CD4-positive, alpha-beta T cell treated with Interferon alpha-2 for 1 hour (primary cell): ENCODE data around the gene ZNF862.

Experiments
- DNase-seq, 2 donors: peaks; one replicate each; pipeline ENCODE4 v3.0.0-alpha.2; 2020 to 2022

The ZNF862 gene

DNA sequence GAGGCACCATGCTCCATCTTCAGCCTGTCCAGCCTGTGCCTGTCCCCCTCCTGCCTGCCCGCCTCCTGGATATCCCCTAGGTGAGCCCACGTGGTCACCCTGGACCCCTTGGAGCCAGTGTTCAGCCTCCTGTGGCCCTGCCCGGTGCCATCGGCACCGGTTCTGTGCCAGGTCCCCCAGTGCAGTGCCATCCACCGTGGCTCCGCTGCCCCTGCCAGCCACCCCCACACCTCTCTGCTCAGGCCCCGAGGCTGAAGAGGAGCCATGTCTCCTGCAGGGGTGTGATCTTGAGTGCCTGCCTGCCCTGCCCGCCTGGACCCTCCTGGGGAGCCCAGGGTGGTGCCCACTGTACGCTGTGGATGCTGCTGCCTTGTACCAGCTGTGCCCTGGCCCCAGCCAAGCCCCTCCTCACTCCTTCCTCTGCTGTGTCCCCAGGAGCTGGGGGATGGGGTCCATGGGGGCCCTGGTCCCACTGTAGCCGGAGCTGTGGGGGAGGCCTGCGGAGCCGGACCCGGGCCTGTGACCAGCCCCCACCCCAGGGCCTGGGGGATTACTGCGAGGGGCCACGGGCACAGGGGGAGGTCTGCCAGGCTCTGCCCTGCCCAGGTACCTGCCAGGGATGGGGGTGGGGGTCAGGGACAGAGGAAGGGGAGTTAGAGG, 26.2 kb upstream of the ZNF862 start:
- DNase-seq, result no peak

GRCh38 chr7:149813254-149814035, 24.7 kb upstream of the ZNF862 start:
- no peak for DNase-seq

DNA sequence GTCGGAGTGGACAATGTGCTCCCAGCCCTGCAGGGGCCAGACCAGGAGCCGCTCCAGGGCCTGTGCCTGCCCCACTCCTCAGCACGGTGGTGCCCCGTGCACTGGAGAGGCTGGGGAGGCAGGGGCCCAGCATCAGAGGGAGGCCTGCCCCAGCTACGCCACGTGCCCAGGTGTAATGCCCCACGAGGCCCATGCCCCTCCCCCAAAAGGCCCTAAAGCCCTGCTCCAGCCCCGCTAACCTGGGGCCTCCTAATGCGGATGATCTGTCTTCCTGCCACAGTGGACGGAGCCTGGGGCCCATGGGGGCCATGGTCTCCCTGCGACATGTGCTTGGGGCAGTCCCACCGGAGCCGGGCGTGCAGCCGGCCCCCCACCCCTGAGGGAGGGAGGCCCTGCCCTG, 23.7 kb upstream of the ZNF862 start:
- no peak for DNase-seq

DNA sequence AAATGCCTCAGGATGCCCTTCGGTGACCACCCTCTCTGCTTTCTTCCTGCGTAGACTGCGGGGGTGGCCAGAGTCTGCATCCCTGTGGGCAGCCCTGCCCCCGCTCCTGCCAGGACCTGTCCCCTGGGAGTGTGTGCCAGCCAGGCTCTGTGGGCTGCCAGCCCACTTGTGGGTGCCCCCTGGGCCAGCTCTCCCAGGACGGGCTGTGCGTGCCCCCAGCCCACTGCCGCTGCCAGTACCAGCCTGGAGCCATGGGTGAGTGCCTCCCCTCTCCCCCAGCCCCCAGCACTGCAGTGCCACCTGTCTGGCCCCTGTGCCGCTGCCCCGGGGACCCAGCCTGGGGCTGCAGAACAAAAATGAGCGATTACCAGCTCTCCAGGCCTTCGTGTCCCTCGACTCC, 23.1 kb upstream of the ZNF862 start:
- no peak for DNase-seq

- no peak for DNase-seq
Measured at GRCh38 chr7:149815661-149816266, 22.4 kb upstream of the ZNF862 start.

DNA sequence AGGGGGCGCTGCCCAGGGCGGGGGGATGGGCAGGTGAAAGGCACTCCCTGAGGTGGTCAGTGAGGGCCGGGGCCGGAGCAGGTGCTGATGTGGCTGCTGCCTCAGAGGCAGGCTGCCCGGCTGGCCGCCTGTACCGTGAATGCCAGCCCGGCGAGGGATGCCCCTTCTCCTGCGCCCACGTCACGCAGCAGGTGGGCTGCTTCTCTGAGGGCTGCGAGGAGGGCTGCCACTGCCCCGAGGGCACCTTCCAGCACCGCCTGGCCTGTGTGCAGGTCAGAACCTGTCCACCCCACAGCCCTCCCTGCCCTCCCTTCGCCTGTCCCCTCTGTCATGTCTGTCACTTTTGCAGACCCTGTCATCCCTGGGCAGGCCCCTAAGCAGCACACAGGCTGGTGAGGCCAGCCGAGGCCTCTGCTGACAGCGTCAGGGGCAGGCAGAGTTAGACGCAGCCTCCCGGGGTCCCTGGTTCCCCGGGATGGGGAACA, 21.9 kb upstream of the ZNF862 start:
- DNase-seq, result no peak

DNA sequence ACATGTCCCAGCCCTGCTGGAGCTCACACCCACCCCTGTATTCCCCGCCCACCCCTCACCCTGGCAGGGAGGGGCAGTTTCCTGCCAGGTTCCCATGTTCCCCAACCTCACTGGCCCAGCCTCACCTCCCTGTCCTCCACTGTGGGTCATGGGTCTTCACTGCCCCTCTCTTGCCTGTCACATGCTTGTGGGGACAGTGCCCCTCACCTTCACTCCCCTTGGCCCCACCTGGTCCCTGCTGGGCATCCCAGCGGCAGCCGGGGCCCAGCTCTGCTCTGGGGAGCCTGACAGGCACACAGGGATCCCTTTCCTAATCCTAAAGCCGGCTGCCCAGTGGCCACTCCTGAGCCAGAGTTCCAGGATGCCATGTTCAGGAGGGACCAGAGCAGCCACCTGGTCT, 21.4 kb upstream of the ZNF862 start:
- no peak for DNase-seq

- DNase-seq, result no peak
Measured at GRCh38 chr7:149817301-149817771, 20.8 kb upstream of the ZNF862 start.

GRCh38 chr7:149817836-149818535, 20.2 kb upstream of the ZNF862 start:
- no peak for DNase-seq

DNA sequence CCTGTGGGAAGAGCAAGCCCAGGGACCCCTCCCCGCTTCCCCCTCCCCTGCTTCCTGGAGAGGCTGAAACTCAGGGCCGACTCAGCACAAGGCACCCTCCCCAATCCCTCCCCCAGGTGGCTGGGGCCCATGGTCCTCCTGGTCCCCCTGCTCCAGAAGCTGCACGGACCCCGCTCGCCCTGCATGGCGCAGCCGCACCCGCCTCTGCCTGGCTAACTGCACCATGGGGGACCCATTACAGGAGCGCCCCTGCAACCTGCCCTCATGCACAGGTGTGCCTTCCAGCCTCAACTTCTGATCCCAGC, 19.7 kb upstream of the ZNF862 start:
- no peak for DNase-seq

- no peak for DNase-seq
Measured at GRCh38 chr7:149819141-149819960, 18.8 kb upstream of the ZNF862 start.

DNA sequence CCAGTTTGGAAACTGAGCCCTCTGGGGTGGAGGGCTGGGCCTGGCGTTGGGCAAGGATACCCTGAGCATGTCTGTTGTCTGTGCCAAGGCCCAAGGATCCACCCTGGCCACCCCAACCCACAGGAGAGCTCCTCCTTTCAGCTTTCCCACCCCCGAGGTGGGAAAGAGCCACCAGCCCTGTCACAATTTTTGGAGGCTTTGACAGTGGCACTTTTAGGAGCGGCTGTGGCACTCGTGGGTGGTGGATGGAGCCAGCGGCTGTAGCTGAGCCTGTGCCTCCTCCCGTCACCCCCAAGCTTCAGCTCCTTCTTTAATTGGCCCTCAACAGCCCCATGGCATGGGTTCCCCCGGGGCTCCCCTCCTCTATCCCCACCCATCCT, 18.2 kb upstream of the ZNF862 start:
- DNase-seq, result no peak

DNA sequence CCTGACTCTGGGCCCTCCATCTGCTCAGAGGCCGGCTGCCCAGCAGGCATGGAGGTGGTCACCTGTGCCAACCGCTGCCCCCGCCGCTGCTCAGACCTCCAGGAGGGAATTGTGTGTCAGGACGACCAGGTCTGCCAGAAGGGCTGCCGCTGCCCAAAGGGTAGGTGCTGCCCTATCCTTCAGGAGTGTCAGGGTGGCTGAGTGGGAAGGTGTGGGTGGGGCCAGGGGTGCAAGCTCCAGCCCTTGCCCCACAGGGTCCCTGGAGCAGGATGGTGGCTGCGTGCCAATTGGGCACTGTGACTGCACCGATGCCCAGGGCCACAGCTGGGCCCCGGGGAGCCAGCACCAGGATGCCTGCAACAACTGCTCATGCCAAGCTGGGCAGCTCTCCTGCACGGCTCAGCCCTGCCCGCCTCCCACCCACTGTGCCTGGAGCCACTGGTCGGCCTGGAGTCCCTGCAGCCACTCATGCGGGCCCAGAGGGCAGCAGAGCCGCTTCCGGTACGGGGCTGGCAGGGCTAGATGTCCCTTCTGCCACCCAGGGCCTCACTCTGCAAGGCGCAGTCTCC, 17.5 kb upstream of the ZNF862 start:
- no peak for DNase-seq

- DNase-seq, result no peak
Measured at GRCh38 chr7:149821191-149822148, 16.7 kb upstream of the ZNF862 start.

- no peak for DNase-seq
Measured at GRCh38 chr7:149822353-149822943, 15.7 kb upstream of the ZNF862 start.

DNA sequence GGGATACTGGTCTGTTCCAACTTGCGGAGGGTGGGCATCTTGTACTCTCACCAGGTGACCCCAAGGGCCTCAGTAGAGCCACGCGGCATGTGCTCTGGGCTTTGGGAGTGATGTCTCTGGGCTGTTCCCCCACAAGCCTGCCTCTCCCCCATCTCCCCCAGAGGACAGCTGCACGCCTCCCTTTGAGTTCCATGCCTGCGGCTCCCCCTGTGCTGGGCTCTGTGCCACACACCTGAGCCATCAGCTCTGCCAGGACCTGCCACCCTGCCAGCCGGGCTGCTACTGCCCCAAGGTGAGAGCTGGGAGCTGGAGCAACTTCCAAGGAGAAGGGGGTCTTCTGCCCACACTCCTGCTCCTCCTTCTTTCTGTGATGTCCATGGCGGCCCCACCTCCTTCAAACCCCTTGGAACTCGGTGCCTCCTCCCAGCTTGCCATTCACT, 15.0 kb upstream of the ZNF862 start:
- no peak for DNase-seq

GRCh38 chr7:149823631-149824199, 14.5 kb upstream of the ZNF862 start:
- no peak for DNase-seq

- no peak for DNase-seq
Measured at GRCh38 chr7:149824301-149824741, 13.9 kb upstream of the ZNF862 start.

DNA sequence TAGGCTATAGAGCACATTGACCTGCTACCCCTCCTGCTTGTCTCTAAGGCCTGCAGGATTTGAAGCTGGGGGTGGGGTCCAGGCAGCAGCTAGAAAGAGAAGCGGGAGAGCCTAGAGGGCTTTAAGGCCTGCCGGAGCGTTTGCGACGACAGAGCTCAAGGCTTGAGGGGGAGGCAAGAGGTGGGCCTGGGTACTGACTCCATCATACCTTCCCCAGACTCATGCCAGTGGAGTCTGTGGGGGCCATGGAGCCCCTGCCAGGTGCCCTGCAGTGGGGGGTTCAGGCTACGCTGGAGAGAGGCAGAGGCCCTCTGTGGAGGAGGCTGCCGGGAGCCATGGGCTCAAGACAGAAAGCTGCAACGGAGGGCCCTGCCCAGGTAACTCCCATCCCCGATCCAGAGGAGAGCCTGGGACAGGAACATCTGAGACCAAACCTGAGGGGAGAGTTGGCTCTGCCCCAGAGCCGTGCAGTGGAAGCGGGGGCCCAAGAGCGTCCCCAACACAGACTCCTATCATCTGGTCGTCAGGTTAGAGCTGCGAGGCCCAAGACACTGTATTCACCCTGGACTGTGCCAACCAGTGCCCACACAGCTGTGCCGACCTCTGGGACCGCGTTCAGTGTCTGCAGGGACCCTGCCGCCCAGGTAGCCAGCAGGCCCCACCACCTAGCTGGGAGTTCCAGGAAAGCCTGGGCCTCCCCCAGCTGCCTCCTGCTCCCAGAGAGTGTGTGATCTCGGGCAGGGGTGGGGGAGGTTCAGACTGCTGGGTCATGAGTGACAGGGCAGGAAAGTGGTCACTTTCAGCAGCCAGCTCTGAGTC, 13.2 kb upstream of the ZNF862 start:
- DNase-seq, result no peak
